ENCODE data around the gene WNT8A.
"Not testable (repeated sequence)": the region's sequence is repeated elsewhere in the genome, so short reads cannot be mapped to it uniquely, and the experiment has no call there.

Gene WNT8A, protein sequence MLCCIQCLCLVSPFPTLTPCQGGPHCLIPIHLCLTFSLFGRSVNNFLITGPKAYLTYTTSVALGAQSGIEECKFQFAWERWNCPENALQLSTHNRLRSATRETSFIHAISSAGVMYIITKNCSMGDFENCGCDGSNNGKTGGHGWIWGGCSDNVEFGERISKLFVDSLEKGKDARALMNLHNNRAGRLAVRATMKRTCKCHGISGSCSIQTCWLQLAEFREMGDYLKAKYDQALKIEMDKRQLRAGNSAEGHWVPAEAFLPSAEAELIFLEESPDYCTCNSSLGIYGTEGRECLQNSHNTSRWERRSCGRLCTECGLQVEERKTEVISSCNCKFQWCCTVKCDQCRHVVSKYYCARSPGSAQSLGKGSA

DNA sequence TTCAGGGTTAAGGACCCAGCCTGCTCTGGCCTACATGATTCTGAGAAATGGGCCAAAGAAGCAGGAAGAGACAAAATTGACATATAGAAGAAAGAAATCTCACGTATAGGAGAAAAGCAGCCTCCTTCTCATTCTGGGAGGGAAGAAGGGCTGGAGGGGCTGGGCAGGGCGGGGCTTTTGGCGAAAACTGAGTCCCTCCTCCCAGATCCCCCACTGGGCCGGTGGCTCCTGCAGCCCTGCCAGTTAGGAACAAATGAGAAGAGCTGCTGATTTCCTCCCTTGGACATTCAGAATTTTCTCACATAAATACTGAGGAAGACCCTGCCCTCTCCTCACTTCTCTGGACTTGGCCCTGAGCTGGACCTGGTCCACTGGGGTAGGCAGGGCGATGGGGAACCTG lies at the start of gene WNT8A:
TSS of gene WNT8A (plus strand) at position 332 of the 400 bp plus-strand sequence. CDS start 95 bp downstream, outside the sequence.
- no peak within 1 kb of the TSS for H3K4me3 ChIP-seq (ENCODE audit: low read depth, low read length)
- DNase-seq (ENCODE audit: low read depth): no peak

- DNase-seq (ENCODE audit: low read depth): peak; percentile 58
- H3K4me3 ChIP-seq (ENCODE audit: low read depth, low read length): no peak overlapping the region
Measured at GRCh38 chr5:138035605-138036537, 48.0 kb upstream of the WNT8A start.

- H3K4me3 ChIP-seq (ENCODE audit: low read depth, low read length): no peak overlapping the region
- no peak for DNase-seq (ENCODE audit: low read depth)
Measured at GRCh38 chr5:138037271-138037670, 46.6 kb upstream of the WNT8A start.

DNA sequence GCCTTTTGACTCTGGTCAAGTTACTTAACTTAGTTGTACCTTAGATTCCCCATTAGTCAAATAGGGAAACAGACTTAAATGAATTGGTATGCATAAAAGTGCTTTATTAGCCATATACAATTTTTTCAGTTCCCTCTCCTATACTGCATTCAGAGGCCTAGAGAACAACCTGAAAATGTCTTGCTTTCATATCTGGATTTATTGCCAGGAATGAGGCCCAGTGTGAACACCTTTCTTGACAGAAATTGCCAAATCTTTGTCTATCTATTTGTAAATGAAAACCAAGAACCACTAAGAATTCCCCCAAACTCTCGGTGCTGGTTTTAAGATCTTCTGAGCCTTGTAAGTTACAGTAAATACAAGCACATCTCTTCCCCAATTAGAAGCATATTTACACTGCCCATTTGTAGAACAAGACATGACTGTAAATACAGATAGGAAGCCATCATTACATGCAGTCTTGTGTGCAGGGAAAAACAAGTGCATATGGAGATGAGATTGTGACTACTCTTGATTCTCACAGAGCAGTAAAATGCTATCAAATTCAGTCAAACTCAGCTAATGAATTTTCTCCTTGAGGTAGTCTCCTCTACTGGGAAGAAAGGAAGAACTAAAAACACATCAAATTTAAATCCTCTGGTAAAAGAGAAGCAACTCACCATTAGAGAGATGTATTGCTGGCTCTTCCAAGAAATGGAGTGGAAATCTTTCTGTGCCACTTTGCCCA lies 45.8 kb upstream of the WNT8A start:
- no peak overlapping the region for H3K4me3 ChIP-seq (ENCODE audit: low read depth, low read length)
- no peak for DNase-seq (ENCODE audit: low read depth)

DNA sequence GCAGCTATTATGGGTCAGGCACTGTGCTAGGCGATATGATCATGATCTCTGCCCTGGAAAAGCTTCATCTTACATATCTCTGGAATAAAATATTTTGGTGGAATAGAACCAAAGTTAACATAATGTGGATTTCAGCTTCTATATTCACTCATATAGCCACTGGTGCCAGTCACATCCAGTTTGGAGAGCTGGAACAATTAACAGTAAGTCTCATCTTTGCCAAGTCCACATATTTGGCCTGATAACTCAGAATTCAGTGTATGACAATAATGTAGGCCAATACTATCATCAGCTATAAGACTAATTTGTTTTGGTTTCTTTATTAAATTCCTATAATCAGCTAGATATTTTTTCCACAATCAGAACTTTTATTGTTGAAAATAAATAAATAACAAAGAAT lies 45.0 kb upstream of the WNT8A start:
- no peak for DNase-seq (ENCODE audit: low read depth)

DNA sequence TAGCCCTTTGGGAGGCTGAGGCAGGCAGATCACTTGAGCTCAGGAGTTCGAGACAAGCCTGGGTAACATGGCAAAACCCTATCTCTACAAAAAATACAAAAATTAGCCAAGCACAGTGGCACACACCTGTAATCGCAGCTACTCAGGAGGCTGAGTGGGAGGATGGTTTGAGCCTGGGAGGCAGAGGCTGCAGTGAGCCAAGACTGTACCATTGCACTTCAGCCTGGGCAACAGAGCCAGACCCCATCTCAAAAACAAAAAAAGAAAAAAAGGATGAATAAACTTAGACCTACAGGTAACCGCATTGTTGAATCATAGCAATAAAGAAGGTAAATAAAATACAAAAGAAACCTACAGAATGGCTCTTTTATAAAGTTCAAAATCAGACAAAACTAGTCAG lies 38.5 kb upstream of the WNT8A start:
- H3K4me3 ChIP-seq (ENCODE audit: low read depth, low read length); DNase-seq (ENCODE audit: low read depth): not testable (repeated sequence)

More for the DNA sequence above, 45.0 kb upstream of the WNT8A start:
- no peak overlapping the region for H3K4me3 ChIP-seq (ENCODE audit: low read depth, low read length)

DNA sequence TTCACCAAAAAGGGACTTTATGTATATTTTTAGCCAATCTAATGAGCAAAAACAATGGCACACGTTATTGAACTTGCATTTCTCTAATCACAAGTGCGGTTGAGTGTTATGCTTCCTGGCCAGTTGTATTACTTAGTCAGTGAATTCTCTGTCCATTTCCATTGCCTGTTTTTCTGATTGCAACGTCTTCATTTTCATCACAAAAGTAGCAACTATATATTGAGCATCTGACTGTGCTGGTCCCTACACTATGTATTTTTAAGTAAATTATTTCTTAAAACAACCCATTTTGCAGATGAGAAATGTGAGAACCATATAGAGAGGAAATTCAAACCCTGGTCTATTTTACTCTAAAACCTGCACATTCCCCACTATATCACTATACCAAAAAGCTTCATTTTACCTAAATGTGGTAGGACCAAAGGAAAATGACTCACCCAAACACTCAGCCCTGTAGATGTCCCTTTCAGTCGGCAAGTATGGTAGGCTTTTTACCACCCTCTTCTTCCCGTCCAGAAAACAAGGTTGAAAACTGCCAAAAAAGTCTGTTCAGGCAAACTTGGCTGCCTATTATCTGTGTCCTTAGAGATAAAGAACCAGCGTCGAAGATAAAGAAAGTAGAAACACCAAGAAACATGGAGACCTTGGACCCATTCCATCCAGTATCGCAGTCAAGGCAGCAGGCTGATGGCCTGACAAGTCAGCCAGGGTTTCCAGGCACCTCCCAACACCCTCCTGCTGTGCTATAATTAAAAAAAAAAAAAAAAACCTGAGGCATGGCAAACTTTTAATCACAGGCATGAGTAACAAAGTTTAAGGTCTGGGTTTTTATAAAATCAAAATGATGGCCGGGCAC lies 32.2 kb upstream of the WNT8A start:
- DNase-seq (ENCODE audit: low read depth): no peak

GRCh38 chr5:138052718-138053117 lies 31.1 kb upstream of the WNT8A start:
- DNase-seq (ENCODE audit: low read depth); H3K4me3 ChIP-seq (ENCODE audit: low read depth, low read length): not testable (repeated sequence)

More for the DNA sequence above, 32.2 kb upstream of the WNT8A start:
- no peak overlapping the region for H3K4me3 ChIP-seq (ENCODE audit: low read depth, low read length)

DNA sequence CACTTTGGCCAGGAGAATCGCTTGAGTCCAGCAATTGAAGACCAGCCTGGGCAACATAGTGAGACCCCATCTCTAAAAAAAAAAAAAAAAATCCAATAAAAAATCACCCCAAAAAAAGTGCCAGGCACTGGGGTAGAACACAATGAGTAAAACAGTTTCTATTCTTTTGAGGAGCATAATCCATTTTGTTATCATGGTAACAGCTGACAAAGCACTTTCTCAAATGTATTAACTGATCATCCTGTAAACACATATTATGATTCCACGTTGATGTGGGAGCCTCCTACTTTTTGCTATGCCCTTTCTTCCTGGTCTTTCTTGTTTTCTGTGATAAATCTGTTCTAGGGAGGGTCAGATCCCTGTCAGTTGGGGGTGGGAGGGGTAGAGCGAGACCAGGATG lies 30.3 kb upstream of the WNT8A start:
- DNase-seq (ENCODE audit: low read depth): no peak
- H3K4me3 ChIP-seq (ENCODE audit: low read depth, low read length): no peak overlapping the region

- no peak for DNase-seq (ENCODE audit: low read depth)
- H3K4me3 ChIP-seq (ENCODE audit: low read depth, low read length): no peak overlapping the region
Measured at GRCh38 chr5:138054206-138054605, 29.6 kb upstream of the WNT8A start.

GRCh38 chr5:138054847-138055558 lies 28.8 kb upstream of the WNT8A start:
- no peak overlapping the region for H3K4me3 ChIP-seq (ENCODE audit: low read depth, low read length)
- DNase-seq (ENCODE audit: low read depth): no peak

DNA sequence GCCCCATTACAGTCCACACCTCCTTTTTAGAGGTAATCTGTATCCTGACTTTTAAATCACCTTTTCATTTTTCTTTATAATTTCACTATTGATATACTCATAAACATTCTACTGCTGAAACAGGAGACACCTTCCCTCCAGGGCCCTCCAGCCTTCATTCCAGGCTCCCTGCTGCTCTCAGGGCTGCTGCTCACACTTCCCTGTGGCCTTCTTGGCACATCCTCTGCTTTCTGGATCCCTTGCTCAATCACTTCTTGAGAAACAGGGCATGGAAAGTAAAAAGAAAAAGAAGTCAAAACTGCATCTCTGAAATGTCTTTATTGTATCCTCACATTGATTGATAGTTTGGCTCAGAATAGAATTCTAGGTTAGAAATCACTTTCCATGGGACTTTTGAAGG lies 19.3 kb upstream of the WNT8A start:
- DNase-seq (ENCODE audit: low read depth): peak; percentile 2
- H3K4me3 ChIP-seq (ENCODE audit: low read depth, low read length): no peak overlapping the region

- H3K4me3 ChIP-seq (ENCODE audit: low read depth, low read length): no peak overlapping the region
Measured at GRCh38 chr5:138065102-138065501, 18.7 kb upstream of the WNT8A start.

DNA sequence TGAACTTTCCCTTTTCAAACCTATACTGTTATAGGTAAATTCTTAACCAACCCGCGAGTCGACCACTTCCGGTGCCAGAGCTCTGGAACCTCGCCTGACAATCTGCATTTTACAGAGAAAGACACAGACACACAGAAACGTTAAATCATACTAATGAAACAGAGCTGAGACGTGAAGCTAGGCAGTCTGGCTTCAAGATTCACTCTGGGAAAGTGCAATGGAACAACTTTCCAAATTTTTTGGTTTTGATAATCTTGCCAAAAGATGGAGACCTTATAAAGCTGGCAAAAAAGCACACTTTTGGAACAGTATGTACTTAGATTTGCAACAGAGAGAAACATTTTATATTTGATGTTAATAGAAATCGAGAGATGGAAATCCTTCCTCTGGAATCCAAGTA lies 15.9 kb upstream of the WNT8A start:
- H3K4me3 ChIP-seq (ENCODE audit: low read depth, low read length): no peak overlapping the region

More at GRCh38 chr5:138065102-138065501, 18.7 kb upstream of the WNT8A start:
- DNase-seq (ENCODE audit: low read depth): no peak

DNA sequence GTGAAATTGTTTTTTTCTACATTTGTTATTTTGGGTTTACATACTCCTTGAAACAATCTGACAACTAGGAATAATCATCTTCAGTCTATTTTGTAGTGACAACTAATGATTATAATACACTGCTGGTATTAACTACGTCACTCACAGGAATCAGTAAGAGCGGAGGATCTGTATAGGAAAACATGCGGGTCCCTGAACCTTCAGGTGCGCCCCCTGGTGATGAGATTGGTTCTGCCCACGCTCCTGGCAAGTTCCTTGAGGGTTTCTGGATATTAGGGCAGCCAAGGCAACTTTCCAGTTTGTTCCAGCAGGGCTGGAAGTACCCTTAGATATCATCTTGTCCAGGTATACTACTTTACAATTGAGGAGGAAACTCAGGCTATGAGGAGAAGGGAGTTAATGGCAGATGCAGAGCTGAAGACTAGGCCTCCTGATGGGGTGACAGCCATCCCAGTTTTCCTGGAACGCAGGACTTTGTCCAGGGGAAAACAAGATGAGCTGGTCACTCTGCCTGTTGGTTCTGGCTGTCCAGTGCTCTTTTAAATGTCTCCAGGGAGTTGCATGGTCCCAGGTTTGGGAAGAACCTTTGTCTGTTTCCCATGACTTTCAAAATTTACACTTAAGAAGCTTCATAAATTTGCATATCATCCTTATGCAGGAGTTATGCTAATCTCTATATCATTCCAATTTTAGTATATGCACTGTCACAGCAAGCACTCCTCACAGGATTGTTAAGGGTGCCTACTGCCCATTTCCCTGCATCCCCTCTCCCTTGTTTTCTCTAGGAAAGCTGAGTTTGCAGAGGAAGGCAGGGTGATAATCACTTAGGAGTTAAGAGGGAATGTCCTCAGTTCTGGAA lies 14.9 kb upstream of the WNT8A start:
- peak; percentile 26 for DNase-seq (ENCODE audit: low read depth)
- H3K4me3 ChIP-seq (ENCODE audit: low read depth, low read length): no peak overlapping the region

More for the DNA sequence above, 15.9 kb upstream of the WNT8A start:
- no peak for DNase-seq (ENCODE audit: low read depth)

DNA sequence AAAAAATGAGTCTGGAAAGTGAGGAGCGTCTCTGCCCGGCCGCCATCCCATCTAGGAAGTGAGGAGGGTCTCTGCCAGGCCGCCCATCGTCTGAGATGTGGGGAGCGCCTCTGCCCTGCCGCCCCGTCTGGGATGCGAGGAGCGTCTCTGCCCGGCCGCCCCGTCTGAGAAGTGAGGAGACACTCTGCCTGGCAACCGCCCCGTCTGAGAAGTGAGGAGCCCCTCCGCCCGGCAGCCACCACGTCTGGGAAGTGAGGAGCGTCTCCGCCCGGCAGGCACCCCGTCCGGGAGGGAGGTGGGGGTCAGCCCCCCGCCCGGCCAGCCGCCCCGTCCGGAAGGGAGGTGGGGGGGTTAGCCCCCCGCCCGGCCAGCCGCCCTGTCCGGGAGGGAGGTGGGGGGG lies 13.8 kb upstream of the WNT8A start:
- not testable (repeated sequence) for H3K4me3 ChIP-seq (ENCODE audit: low read depth, low read length); DNase-seq (ENCODE audit: low read depth)

DNA sequence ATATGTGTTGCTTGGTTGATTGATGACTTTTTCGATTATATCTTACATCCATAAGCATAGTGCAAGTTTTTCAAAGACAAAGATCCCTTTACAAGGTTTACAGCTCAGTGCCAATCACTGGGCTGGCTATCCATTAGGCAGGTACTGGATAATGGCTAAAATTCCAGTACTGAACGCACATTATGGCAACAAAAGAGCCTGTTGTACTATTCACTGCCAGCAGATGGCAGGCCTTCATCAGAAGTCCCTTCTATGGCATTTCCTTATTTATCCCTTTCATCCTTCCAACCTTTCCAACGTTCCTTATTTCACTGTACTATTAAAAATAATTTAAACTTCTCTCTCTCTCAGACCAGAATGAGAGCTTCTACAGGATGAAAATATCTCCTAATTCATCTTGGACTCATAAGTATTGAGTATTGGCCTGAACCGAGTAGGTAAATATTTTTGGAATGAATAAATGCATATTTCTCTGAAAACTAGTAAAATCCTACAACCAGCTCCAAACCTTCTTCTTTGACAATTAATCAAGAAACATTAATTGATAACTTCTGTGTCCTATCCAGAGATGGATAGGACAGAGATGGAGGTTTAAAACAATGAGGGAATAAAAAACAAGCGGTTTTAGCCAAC lies 6.7 kb upstream of the WNT8A start:
- no peak overlapping the region for H3K4me3 ChIP-seq (ENCODE audit: low read depth, low read length)
- DNase-seq (ENCODE audit: low read depth): peak; percentile 9

Data from skeletal muscle cell (primary cell).